HG03045 (cell line): ENCODE measurements around the gene SIK3.
"Not testable (repeated sequence)": the region's sequence is repeated elsewhere in the genome, so short reads cannot be mapped to it uniquely, and the experiment has no call there.

Experiments
- ATAC-seq: cut with Tn5 transposase; IDR thresholded peaks from one replicate; pipeline ENCODE4 v1.9.1; 2021; ENCODE audit warnings: mild to moderate bottlenecking, moderate library complexity; ENCODE audit not compliant: unreplicated experiment

The SIK3 gene

DNA sequence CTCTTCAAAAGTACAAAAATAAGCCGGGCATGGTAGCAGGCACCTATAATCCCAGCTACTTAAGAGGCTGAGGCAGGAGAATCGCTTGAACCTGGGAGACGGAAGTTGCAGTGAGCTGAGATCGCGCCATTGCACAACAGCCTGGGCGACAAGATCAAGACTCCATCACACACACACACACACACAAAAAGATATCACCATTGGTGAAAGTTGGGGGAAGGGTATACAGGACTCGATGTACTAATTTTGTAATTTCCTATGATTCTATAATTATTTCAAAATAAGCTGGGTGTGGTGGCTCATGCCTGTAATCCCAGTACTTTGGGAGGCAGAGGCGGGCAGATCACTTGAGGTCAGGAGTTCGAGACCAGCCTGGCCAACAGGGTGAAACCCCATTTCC is 48.1 kb downstream of the SIK3 start:
- not testable (repeated sequence) for ATAC-seq

DNA sequence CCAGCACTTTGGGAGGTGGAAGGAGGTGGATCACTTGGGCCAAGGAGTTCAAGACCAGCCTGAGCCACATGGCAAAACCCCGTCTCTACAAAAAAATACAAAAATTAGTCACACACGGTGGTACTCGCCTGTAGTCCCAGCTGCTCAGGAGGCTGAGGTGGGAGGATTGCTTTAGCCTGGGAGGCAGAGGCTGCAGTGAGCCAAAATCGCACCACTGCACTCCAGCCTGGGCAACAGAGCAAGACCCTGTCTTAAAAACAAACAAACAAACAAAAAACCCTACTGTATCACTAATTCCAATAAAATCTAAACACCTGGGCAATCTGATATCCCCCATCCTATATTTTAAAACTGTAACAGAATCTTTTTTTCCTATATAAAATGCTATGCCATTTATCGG is 51.6 kb downstream of the SIK3 start:
- not testable (repeated sequence) for ATAC-seq

DNA sequence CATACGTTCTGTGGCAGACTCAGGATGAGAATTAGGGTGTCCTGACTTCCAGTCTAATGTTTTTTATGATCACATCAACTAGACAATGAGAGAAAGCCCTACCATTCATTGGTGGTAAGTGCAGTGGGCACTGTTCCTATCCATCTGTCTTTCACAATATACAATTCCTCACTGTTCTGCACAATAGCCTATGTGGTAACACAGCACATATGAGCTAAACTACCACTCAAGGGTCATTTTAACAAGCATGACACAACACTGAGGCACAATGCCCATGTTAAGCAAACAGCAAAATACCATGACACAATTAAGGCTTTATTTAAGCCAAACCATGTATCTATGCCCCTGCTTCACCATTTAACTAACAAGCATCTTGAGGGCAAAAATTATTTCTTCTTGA is 52.3 kb downstream of the SIK3 start:
- no peak for ATAC-seq

DNA sequence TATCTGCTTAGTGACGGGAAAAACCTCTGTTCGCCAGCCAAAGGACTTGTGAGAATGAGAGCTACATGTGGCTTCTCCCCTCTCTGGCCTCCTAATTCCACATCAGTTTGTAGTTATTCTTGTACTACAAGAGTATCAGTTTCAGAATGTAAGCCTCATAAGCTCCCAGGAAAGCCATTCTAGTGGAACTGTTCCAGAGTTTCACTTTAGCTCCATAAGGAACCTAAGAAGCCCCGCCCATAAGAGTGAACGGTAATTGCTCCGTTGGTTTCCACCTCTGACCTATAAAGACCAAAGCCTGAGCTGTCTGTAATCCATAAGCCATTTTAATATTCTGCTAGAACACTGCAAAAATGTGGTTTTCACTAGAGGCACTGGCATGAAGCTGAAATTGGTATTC is 53.0 kb downstream of the SIK3 start:
- no peak for ATAC-seq

DNA sequence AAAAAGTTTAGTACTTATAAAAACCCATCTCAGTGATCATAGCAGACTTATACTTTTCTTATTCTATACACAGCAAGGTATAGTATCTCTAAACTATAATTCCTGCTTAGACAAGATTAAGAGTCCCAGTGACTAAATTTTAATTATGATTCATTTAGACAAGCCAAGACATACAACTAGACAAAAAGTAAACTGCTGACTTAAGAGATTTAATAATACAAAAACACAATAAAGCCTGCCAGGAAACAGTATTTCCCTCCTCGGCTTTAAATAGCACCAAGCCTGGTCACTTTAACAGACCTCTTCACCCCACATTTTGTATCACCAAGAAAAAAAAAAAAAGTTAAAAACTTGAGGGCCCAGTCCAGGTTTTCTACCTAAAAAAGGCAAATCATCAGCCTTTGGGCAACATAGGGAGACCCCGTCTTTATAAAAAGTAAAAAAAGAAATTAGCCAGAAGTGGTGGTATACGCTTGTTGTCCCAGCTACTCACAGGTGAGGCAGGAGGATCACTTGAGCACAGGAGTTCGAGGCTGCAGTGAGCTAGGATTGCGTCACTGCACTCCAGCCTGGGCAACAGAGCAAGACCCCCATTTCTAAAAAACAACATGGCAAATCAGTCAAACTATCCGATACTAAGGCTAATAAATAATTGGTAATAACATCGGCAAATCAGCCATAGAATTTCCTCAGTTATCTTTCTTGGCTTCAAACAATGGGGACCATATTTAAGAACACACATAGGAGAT is 53.8 kb downstream of the SIK3 start:
- ATAC-seq = no peak

DNA sequence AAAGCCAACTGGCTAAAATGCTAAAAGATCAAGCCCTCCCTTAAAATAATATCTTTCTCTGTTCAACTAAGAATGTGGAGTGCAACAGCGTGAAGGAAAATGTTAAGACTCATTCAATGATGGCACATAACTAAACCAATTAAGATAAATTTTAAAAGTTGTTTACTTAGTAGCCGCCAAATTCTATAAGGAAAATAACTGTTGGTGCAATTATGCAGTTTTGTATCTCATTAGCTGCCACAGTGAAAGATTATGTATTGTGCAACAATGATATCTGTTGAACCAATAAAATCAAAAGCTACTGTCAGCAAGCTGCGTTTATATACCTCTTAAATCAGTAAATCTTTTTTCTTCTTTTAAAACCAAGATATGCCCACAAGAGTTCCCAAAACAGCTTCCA is 55.5 kb downstream of the SIK3 start:
- no peak for ATAC-seq

DNA sequence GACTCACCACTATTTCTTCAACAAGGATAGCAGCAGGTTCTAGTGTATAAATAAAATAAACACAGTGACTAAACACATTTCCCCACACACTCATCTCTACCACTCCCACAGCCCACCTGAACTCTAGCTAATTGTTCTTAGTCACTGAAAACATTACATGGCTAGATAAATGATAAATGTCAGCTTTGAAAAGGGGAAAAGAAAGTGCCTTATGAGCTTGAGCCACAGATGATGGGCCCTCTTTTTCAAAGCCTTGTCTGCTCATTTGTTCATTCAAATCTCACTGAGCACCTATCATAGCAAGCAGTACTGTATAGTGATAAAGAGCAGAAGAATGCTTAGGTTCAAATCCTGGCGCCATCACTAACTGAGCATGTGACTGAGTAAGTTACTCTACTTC is 58.3 kb downstream of the SIK3 start:
- ATAC-seq = no peak

DNA sequence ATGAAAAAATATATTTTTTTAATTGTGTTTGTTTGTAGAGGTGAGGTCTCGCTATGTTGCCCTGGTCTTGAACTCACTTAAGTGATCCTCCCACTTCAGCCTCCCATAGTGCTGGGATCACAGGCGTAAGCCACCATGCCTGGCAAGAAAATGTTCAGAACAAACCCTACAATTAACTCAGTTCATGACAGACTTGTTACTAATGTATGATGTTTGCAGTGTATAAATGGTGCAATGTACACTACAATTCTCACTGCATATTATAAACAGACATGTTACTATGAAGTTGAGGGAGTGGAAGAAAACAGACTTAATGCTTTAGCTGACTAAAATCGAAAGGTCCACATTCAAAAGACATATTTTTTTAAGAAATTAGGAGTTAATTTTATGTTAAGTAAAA is 59.0 kb downstream of the SIK3 start:
- no peak for ATAC-seq

DNA sequence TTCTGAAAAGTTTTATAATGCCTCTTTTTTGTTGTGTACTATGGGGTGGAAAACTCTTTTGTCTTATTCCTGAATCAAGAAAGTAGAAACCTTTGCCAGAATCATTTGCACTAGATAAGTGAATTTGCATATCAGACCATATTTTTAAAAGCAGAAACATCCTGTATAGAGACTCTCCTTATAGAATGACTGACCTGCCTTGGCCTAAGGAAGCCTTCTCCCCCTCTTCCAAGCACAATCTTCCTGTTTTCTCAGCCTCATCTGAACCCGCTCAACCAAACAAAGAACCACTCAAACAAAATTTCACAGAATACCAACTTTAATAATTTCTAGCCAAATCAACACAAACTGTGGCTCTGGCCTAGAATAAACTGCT is 60.3 kb downstream of the SIK3 start:
- no peak for ATAC-seq

DNA sequence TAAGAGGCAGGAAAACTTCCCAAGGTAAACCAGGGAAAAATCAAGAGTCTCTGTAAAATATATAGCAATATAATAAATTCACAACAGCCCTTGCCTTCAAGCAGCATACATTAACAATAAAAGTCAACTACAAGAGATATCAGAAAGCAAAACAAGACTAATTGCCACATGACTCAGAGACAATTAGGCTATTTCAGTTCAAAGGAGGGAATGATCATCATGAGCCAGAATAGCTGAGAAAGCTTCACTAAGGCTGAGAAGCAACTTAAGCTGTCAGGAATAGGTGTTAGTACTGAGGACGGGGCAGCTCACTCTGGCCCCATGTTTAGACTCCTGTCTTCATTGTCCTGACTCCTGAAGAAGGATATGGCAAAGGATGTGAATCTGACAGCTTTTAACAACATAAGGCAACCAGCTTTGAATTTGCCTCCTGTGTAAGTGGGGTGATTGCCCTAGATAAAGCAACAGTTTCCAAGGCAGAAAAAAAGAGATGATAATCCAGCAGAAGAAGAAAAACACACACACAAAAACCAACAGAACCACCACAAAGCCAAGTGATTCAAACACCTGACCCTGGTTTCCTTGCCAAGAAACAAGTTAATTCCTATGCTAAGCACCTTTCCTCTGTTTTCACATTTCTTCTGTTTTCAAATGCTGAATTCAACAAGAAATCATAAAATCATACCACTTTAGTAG is 60.8 kb downstream of the SIK3 start:
- no peak for ATAC-seq

DNA sequence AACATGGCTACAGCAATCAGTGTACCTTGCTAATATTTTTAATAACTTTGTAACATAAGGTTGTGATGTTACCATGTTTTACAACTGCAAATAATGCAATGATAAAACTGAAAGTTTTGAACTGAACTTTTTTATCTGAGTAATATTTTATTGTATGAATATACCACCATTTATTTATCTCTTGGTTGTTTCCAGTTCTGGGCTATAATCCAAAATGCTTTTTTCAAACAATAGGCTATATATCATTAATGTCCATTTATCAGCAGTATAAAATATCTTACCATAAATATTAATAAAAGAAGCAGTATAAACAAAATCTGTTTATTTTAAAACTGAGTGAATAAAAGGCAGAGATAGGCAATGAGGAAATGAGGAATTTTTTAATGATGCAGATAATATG is 63.3 kb downstream of the SIK3 start:
- no peak for ATAC-seq

DNA sequence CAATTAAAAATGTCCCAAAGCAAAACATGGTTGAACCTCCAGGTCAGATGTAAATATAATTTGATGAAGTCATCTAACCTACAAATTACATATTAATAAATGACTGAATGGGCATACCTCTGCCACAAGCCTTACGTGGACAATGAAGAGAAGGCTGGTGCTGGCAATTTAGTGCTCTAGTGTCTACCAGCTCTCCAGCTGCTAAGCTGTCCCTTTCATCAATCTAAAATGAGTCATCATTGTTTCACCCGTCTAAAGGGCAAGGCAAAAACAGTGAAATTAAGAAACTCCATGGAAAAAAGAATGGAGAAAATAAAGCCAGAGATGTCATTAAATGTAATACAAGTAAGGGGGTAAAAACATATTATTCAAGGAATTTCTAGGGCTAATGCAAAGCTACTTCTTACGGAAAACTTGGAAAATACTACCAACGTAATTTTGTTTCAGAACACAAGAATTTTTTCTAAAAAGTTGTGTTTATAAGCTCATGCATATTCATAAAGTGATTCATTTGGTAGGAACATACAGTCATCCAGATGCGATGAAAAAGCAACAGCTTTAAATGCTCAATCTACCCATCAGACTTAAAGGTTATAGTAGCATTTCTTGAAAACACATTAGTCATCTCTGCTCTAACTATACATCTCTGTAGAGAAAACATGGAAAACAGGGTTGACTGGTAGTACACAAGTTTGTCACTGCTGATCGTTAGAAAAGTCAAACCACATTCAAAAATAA is 71.5 kb downstream of the SIK3 start:
- ATAC-seq = no peak

DNA sequence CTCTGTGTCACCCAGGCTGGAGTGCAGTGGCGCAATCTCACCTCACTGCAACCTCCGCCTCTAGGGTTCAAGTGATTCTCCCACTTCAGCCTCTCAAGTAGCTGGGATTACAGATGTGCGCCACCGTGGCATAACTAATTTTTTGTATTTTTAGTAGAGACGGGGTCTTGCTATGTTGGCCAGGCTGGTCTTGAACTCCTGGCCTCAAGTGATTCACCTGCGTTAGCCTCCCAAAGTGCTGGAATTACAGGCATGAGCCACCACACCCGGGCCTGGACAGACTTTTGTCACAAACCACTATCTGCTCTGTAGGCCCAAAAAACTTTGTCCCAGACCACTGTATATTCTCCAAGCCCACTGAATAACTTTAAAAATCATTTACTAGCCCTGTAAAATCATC is 74.5 kb downstream of the SIK3 start:
- not testable (repeated sequence) for ATAC-seq

DNA sequence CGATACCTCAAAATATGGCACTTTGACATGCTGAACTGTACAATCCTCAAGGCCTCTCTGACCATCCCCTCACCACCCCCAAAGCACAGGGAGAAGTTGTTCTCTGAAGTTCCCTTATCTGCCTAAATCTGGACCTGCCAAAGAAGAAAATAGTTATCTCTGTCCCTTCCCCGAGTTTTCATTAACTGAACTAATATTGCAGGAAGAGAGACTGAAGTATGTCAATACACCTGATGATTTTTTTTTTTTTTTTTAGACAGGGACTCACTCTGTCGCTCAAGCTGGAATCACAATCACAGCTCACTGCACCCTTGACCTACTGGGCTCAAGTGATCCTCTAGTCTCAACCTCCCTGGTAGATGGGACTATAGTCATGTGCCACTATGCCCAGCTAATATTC is 75.0 kb downstream of the SIK3 start:
- ATAC-seq = no peak

DNA sequence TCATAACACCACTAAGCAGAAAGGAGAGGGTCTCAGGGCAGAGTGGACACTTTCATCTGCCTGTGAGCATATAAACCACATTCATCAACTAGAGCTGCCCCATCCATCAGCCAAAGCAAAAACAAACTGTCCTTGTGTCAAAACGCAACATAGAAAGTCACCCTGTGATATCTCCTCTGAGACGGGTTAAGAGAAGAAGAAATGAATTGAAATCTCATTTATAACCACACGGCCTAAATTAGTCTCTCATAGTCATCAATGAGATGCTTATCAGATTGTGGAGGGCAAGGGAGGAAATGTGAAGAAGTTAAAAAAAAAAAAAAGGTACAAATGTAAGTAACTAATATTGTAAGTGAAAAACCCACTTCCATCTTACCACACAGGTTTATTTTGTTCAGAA is 75.7 kb downstream of the SIK3 start:
- no peak for ATAC-seq

DNA sequence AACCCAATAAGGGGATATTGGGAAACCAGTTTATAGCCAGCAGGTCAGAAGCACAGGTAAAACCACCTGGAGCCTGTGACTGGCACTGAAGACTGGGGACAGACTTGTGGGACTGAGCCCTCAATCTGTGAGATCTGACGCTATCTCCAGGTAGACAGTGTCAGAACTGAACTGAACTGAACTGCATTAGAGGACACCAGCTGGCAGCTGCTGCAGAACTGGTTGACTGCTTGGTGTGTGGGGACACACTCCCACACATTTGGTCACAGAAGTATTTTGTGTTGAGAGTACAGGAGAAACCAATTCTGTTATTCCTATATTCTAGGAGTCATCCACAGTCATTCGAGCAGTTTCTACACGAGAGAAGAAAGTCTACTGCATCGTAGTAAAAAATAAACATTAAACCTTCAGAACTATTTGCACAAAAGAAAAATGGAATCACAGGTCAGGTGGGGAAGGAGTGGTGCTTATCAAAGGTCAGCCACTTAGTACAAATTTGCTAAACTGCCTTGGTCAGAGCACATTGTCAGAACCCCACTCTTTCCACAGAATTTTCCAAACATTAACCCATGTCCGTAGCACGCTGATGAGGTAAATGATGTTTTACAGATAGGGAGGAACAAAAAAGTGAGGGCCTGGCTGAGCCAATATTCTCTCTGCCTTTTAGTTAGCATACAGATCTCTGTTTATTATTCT is 77.2 kb downstream of the SIK3 start:
- no peak for ATAC-seq

DNA sequence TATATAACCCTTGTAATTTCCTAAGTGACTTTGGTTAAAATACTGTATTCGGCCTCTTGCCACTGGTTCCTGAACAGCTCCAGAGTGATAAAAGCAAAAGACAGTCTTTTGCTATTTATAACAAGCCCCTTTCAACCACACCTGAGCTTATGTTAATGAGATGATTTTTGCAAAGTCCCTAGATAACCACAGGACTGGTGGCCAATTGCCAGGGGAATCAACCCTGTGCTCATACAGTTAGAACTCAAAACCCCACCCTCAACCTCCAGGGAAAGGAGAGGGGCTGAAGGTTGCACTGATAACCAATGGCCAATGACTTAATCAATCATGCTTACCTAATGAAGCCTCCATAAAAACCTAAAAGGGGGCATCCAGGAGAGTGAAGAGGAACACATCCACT is 77.9 kb downstream of the SIK3 start:
- no peak for ATAC-seq

DNA sequence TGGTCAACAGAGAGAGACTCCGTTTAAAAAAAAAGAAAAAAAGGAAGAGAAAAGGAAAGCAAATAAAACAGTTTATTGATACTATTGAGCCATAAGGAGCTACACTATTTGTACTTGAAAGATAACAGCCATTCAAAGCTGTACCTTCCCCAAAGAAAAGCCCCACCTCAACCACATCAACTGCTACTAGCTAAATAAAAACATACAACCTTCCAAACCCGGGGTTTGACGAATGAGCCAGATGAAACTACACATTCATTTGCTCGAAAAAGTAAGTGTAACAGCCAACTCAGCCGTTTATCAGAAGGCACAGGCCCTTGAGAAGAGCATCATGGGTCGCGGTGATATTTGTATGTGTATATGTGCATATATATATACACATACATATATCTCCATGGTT is 78.4 kb downstream of the SIK3 start:
- no peak for ATAC-seq

DNA sequence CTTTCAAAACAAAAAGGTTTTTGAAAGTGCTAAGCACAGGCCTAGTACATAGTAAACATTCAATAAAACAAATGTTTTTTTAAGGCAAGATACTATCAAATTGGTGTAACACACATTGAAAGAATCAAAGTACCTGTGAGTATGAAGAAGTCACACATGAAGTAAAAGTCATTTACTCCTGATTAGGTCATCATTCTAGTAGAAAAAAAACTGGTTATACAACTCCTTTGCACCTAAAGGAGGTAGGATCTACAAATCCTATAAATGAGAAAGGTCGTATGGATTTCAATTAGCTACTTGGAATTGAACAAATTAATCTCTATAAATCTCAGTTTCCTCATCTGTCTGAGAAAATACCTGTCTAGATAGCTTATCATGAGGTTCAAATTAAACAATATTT is 80.8 kb downstream of the SIK3 start:
- ATAC-seq = no peak

DNA sequence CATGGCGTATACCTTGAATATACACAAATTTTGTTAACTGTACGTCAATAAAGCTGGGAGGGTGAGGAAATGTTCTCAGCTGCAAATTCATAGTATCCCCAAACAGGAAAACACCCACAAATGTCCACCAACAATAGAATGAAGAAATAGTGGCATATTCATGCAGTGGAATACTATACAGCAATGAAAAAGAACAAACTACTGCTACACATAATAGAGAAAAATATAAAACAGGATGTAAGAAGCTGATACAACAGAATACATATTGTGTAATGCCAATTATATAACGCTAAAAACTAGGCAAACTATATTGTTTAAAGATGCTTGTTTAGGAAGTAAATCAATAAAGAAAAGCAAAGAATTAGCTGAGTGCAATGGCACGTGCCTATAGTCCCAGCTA is 81.5 kb downstream of the SIK3 start:
- no peak for ATAC-seq

DNA sequence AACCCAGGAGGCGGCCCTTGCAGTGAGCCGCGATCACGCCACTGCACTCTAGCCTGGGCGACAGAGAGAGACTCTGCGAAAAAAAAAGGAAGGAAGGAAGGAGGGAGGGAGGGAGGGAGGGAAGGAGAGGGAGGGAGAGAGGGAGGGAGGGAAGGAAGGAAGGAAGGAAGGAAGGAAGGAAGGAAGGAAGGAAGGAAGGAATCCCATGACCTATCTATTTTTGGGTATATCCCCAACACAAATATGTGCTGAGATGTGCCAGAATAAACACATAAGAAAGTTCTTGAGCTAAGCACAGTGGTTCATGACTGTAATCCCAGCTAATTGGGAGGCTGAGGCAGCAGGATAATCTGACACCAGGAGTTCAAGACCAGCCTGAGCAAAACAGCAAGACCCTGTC is 82.0 kb downstream of the SIK3 start:
- ATAC-seq = no peak

DNA sequence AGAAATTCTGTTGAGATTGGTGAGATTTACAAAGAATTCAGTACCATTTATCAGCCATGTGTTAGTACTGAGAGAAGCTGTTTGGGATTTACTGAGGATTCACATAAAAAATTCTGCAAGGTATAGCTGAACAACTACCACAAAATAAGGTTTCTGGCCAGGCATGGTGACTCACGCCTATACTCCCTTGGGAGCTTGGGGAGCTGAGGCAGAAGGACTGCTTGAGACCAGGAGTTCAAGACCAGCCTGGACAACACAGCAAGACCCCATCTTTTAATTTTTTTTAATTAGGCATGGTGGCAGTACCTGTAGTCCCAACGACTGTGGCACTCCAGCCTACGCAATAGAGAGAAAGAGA is 86.7 kb downstream of the SIK3 start:
- ATAC-seq = no peak
